K562 (cell line): ENCODE measurements around the gene DLL4. TPM values are rescaled to one million over a fixed set of nuclear protein-coding genes. Genes with fewer than 3 reads are reported as not detected.

Source experiments
- ATAC-seq: fragments of 200-7000 bp; cut with Tn5 transposase; 3 replicates; pipeline ENCODE4 v1.9.1; 2020; ENCODE audit warnings: moderate library complexity
- BruUV-seq: library from RNA; stranded (reverse); fragments of 400-500 nt; replicated peaks from 2 replicates; lab custom pipeline; 2021; lab: Mats Ljungman, UMichigan
- CTCF ChIA-PET: fragments of 300-600 bp; formaldehyde crosslinking; extraction: SDS; loops from one replicate; lab custom pipeline; 2021; ENCODE audit warnings: low intra/inter-chr PET ratio; lab: Yijun Ruan, JAX
- POLR2A ChIA-PET: fragments of 300-600, 350-650 bp; sonication (Branson Sonifier 250); formaldehyde crosslinking; extraction: SDS; loops from one replicate; lab custom pipeline; 2021; ENCODE audit warnings: antibody characterized with exemption, inconsistent platforms; lab: Yijun Ruan, JAX
- DNase-seq, 4 experiments: peaks; one replicate each; pipeline versions ENCODE4 v3.0.0 to v3.0.0-alpha.2; 2011 to 2018; ENCODE audit warnings: low spot score in 3 of 4, mixed read lengths in 3 of 4; ENCODE audit errors: extremely low read depth in 1 of 4
- FAIRE-seq: peaks from 2 replicates; lab custom pipeline; 2011; peaks lifted over from hg19 to GRCh38; lab: Jason Lieb, UNC
- H2AFZ ChIP-seq: 2 replicates; pipeline ENCODE4 v1.6.0; 2011; ENCODE audit warnings: low read depth, low read length, control low read depth, inconsistent platforms
- H3K27ac ChIP-seq: fragments of 200-600 bp; 3 replicates; pipeline ENCODE4 v1.8.0; 2011; ENCODE audit warnings: low read depth, mild to moderate bottlenecking, control low read depth, inconsistent platforms, low read length, moderate library complexity, mixed read lengths; ENCODE audit errors: extremely low read depth
- H3K27me3 ChIP-seq, 2 experiments: fragments of 300-600 bp in 1 of 2; 2 replicates in 1 of 2; 3 replicates in 1 of 2; pipeline versions ENCODE4 v1.6.0 to v1.8.0; 2011; ENCODE audit warnings: inconsistent platforms in 2 of 2, low read length in 2 of 2, mild to moderate bottlenecking in 1 of 2, mixed read lengths in 1 of 2, moderate library complexity in 1 of 2; ENCODE audit not compliant: control insufficient read depth in 2 of 2, insufficient read depth in 2 of 2
- H3K36me3 ChIP-seq: fragments of 300-600 bp; 3 replicates; pipeline ENCODE4 v1.8.0; 2011; ENCODE audit warnings: mild to moderate bottlenecking, low read length, inconsistent platforms; ENCODE audit not compliant: control insufficient read depth, insufficient read depth
- H3K4me1 ChIP-seq, 2 experiments: fragments of 200-600 bp in 1 of 2; replicated peaks in 1 of 2; 2 replicates in 1 of 2; 3 replicates in 1 of 2; pipeline versions ENCODE4 v1.5.1 to v1.8.0; 2011; ENCODE audit warnings: inconsistent platforms in 2 of 2, low read length in 2 of 2, mild to moderate bottlenecking in 1 of 2, mixed read lengths in 1 of 2, moderate library complexity in 1 of 2; ENCODE audit not compliant: control insufficient read depth in 2 of 2, insufficient read depth in 2 of 2
- H3K4me2 ChIP-seq: 2 replicates; pipeline ENCODE4 v1.6.1; 2011; ENCODE audit warnings: low read length, control low read depth, inconsistent platforms, mixed read lengths; ENCODE audit not compliant: insufficient read depth
- H3K4me3 ChIP-seq: fragments of 200-600 bp; sonication (generic), shearing (Covaris generic); 2 replicates; pipeline ENCODE4 v1.5.1; 2016; ENCODE audit warnings: control low read depth, inconsistent platforms
- H3K79me2 ChIP-seq: fragments of 200-600 bp; 3 replicates; pipeline ENCODE4 v1.8.0; 2011; ENCODE audit warnings: low read length, inconsistent platforms; ENCODE audit not compliant: control insufficient read depth, insufficient read depth
- H3K9ac ChIP-seq, 2 experiments: 2 replicates each; pipeline versions ENCODE4 v1.6.0 to v1.6.1; 2011; ENCODE audit warnings: low read depth in 2 of 2, low read length in 2 of 2, control low read depth in 1 of 2, inconsistent platforms in 1 of 2, mild to moderate bottlenecking in 1 of 2, mixed read lengths in 1 of 2; ENCODE audit not compliant: insufficient read depth in 1 of 2
- H3K9me1 ChIP-seq: one replicate; pipeline ENCODE4 v1.6.0; 2011; ENCODE audit warnings: inconsistent platforms, mild to moderate bottlenecking, low read length, moderate library complexity; ENCODE audit not compliant: control insufficient read depth, insufficient read depth
- H3K9me3 ChIP-seq: replicated peaks from 2 replicates; pipeline ENCODE4 v1.5.1; 2011; ENCODE audit warnings: low read depth, low read length, inconsistent platforms; ENCODE audit not compliant: control insufficient read depth, insufficient read depth
- H4K20me1 ChIP-seq: replicated peaks from 2 replicates; pipeline ENCODE4 v1.6.1; 2011; ENCODE audit warnings: low read length, inconsistent platforms, mixed read lengths; ENCODE audit not compliant: control insufficient read depth, insufficient read depth
- ARID1B ChIP-seq: fragments of 450-650 bp; IDR thresholded peaks from 2 replicates; pipeline ENCODE4 v1.6.1; 2016; ENCODE audit warnings: antibody characterized with exemption, mild to moderate bottlenecking, inconsistent platforms
- CEBPB ChIP-seq: fragments of 450-650 bp; IDR thresholded peaks from 2 replicates; pipeline ENCODE4 v1.6.1; 2016; ENCODE audit warnings: missing genetic modification characterization, missing compliant biosample characterization
- HNRNPUL1 ChIP-seq: fragments of 200-400 bp; formaldehyde crosslinking; IDR thresholded peaks from 2 replicates; pipeline ENCODE4 v1.6.1; 2017; ENCODE audit warnings: low read length
- RBFOX2 ChIP-seq: fragments of 200-400 bp; formaldehyde crosslinking; IDR thresholded peaks from 2 replicates; pipeline ENCODE4 v1.6.1; 2017; ENCODE audit warnings: low read depth, mild to moderate bottlenecking, low read length, moderate library complexity
- ZSCAN32 ChIP-seq: fragments of 450-650 bp; formaldehyde crosslinking; IDR thresholded peaks from 2 replicates; pipeline ENCODE4 v1.4.0; 2020; ENCODE audit warnings: mild to moderate bottlenecking, moderate library complexity
- WGBS: fragments of 100-300 bp; shearing (Covaris generic); methylation state at CpG from one replicate; pipeline ENCODE4 v1.1.6; 2016; ENCODE audit warnings: low coverage, mixed read lengths; ENCODE audit not compliant: insufficient coverage; ENCODE audit errors: missing lambda C conversion rate; 5-methylcytosine and 5-hydroxymethylcytosine counted together
- in situ Hi-C: fragments of 300-500 bp; cut with MboI; formaldehyde crosslinking; loops from 4 replicates; pipeline ENCODE4 v1.15.0; 2018; ENCODE audit warnings: inconsistent platforms, mixed read lengths
- intact Hi-C: fragments of 100-400 bp; cut with micrococcal nuclease; formaldehyde crosslinking; loops from 2 replicates; pipeline ENCODE4 v1.14.2; 2022
- polyA plus RNA-seq, 8 experiments: library from polyadenylated mRNA; depleted of rRNA in 4 of 8; stranded (reverse) in 5 of 8; unstranded in 3 of 8; fragments of >200 nt; fragmentation: Nextera tagmentation in 2 of 8; fragmentation: Illumina TruSeq in 1 of 8; extraction: Ambion mirVana in 2 of 8; extraction: Trizol in 1 of 8; gene quantifications; 2 replicates each; pipeline versions ENCODE4 v1.2.1 to v1.2.3, GENCODE V29; 2011 to 2014; ENCODE audit warnings: inconsistent platforms in 1 of 8, missing spikeins in 1 of 8
- total RNA-seq, 7 experiments: library from RNA; depleted of rRNA in 6 of 7; stranded (reverse); fragments of >200 nt in 6 of 7; fragmentation: Illumina TruSeq in 2 of 7; extraction: Trizol in 2 of 7; gene quantifications; 2 replicates each; pipeline versions ENCODE4 v1.2.1 to v1.2.3, GENCODE V29; 2011 to 2021; ENCODE audit warnings: low replicate concordance in 1 of 7
- TF ChIP-seq, protein P1 (sequence below): fragments of 450-650 bp; IDR thresholded peaks from 2 replicates; pipeline ENCODE4 v1.6.1; 2017; ENCODE audit warnings: antibody characterized with exemption
- TF ChIP-seq, protein P2 (sequence below): fragments of 250-450 bp; sonication (Bioruptor Pico); IDR thresholded peaks from 2 replicates; pipeline ENCODE4 v1.4.0; 2020; ENCODE audit warnings: mild to moderate bottlenecking, moderate library complexity, borderline replicate concordance
- TF ChIP-seq, protein P3 (sequence below): IDR thresholded peaks from 3 replicates; pipeline ENCODE4 v1.6.1; 2011; ENCODE audit warnings: borderline replicate concordance, mild to moderate bottlenecking, moderate library complexity; ENCODE audit not compliant: insufficient read length; ENCODE audit errors: extremely low read depth

Gene DLL4
- total and polyA plus RNA-seq, 9 of the 15 experiments (the other 6 are each of a cell fraction or from before 2014, with no cell fraction given), result 0.04 to 1.1 (median 0.41) TPM; not detected in 1

DNA sequence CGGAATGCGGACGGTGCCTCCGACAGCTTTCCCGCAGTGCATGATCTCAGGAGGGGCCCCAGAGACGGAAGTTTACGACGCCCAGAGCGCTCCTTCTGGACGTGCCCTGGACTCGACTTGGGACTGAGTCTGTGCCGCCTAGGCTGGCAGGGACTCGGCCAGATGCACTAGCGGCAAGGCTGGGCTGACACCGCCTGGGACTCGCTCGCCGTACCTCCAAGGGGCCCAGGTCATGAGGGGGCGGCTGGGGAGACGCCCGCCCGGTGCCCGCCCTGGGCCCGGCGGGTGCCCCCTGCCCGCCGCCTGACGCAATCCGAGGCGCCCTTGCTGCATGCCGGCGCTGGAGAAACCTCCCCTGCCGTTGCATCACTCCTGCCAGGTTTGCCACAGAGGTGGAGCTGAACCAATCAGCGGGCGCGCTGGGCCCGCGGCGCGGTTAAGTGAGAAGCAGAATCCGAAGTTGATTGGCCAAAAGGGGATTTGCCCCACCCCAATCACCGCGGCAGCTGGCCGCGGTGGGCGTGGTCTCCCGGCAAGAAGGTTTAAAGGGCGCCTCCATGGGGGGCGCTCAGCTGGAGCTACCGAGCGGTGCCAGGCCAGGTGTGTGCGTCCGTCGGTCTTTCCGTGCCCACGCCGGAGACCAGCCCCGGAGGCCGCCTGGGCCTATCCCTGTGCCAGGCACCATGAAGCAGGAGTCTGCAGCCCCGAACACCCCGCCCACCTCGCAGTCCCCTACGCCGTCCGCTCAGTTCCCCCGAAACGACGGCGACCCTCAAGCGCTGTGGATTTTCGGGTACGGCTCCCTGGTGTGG, 24.0 kb downstream of the DLL4 start, which contains the start of gene CHAC1 (continued):
- TF ChIP-seq, protein P1, sequence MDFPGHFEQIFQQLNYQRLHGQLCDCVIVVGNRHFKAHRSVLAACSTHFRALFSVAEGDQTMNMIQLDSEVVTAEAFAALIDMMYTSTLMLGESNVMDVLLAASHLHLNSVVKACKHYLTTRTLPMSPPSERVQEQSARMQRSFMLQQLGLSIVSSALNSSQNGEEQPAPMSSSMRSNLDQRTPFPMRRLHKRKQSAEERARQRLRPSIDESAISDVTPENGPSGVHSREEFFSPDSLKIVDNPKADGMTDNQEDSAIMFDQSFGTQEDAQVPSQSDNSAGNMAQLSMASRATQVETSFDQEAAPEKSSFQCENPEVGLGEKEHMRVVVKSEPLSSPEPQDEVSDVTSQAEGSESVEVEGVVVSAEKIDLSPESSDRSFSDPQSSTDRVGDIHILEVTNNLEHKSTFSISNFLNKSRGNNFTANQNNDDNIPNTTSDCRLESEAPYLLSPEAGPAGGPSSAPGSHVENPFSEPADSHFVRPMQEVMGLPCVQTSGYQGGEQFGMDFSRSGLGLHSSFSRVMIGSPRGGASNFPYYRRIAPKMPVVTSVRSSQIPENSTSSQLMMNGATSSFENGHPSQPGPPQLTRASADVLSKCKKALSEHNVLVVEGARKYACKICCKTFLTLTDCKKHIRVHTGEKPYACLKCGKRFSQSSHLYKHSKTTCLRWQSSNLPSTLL, result peak; percentile 96
- TF ChIP-seq CEBPB (tag) (peak; percentile 97), HNRNPUL1 (no peak), RBFOX2 (peak; percentile 98)

DNA sequence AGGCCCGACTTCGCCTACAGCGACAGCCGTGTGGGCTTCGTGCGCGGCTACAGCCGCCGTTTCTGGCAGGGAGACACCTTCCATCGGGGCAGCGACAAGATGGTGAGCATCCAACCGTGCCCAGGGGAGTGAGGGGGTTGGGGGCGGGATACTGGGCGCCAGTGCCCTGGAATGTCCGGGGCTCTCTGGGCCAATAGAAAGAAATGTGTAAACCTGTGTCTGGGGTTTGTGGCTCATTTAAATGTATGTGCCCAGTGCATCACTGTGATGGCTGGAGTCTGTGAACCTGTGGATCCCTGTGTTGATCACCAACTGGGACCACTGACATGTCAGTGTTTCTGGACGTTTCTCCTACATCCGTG, 24.6 kb downstream of the DLL4 start:
- FAIRE-seq (no peak), ATAC-seq (no peak), DNase-seq (no peak)
- Histone ChIP-seq H3K27me3 (no peaks in the 10 kb centered on the region; a peak in 1 of 5 replicates), H3K27ac (no peak overlapping the region; the same call in 2 of the 3 replicates), H3K79me2 (peaks cover 9% of the 10 kb centered on the region; the same call in 2 of the 3 replicates), H3K36me3 (no peaks in the 10 kb centered on the region; the same call in 2 of the 3 replicates), H3K4me2 (peak overlapping the region; percentile 80), H2AFZ (peak overlapping the region; percentile 85), H3K9ac (peak overlapping the region; percentile 84 to 94; a peak in 3 of 4 replicates), H4K20me1 (peaks cover 5% of the 10 kb centered on the region; the same call in 1 of the 2 replicates), H3K4me3 (peak overlapping the region; percentile 61), H3K4me1 (peaks cover 16 to 33% of the 10 kb centered on the region in 2 experiments; a peak in 4 of 5 replicates), H3K9me3 (no peaks in the 10 kb centered on the region), H3K9me1 (peaks cover 2% of the 10 kb centered on the region)
- BruUV-seq, result TSS peak; percentile 64
- ChIA-PET POLR2A (interaction anchor here (0.6 to 3.1 kb wide), 9 partner anchors 8 to 379 kb away, joined by 3 to 17 read pairs (median 4); partner anchors contain the start of genes DLL4, NUSAP1 and OIP5), CTCF (no interaction called here)
- 7% methylated on average over 17 of the region's 17 CpGs for WGBS
- intact Hi-C loops, result no loop called here
- in situ Hi-C loops, result no loop called here
- TF ChIP-seq ZSCAN32 (CRISPR knock-in tag) (no peak), ARID1B (0 out of 2 replicates have a peak, but pooled peaks have one; percentile 16)
- TF ChIP-seq, protein P2, sequence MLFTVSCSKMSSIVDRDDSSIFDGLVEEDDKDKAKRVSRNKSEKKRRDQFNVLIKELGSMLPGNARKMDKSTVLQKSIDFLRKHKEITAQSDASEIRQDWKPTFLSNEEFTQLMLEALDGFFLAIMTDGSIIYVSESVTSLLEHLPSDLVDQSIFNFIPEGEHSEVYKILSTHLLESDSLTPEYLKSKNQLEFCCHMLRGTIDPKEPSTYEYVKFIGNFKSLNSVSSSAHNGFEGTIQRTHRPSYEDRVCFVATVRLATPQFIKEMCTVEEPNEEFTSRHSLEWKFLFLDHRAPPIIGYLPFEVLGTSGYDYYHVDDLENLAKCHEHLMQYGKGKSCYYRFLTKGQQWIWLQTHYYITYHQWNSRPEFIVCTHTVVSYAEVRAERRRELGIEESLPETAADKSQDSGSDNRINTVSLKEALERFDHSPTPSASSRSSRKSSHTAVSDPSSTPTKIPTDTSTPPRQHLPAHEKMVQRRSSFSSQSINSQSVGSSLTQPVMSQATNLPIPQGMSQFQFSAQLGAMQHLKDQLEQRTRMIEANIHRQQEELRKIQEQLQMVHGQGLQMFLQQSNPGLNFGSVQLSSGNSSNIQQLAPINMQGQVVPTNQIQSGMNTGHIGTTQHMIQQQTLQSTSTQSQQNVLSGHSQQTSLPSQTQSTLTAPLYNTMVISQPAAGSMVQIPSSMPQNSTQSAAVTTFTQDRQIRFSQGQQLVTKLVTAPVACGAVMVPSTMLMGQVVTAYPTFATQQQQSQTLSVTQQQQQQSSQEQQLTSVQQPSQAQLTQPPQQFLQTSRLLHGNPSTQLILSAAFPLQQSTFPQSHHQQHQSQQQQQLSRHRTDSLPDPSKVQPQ (CRISPR knock-in tag), result no peak
- TF ChIP-seq, protein P3, sequence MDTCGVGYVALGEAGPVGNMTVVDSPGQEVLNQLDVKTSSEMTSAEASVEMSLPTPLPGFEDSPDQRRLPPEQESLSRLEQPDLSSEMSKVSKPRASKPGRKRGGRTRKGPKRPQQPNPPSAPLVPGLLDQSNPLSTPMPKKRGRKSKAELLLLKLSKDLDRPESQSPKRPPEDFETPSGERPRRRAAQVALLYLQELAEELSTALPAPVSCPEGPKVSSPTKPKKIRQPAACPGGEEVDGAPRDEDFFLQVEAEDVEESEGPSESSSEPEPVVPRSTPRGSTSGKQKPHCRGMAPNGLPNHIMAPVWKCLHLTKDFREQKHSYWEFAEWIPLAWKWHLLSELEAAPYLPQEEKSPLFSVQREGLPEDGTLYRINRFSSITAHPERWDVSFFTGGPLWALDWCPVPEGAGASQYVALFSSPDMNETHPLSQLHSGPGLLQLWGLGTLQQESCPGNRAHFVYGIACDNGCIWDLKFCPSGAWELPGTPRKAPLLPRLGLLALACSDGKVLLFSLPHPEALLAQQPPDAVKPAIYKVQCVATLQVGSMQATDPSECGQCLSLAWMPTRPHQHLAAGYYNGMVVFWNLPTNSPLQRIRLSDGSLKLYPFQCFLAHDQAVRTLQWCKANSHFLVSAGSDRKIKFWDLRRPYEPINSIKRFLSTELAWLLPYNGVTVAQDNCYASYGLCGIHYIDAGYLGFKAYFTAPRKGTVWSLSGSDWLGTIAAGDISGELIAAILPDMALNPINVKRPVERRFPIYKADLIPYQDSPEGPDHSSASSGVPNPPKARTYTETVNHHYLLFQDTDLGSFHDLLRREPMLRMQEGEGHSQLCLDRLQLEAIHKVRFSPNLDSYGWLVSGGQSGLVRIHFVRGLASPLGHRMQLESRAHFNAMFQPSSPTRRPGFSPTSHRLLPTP, result no peak
